ENCODE measurements around the gene OR2G6.

DNA sequence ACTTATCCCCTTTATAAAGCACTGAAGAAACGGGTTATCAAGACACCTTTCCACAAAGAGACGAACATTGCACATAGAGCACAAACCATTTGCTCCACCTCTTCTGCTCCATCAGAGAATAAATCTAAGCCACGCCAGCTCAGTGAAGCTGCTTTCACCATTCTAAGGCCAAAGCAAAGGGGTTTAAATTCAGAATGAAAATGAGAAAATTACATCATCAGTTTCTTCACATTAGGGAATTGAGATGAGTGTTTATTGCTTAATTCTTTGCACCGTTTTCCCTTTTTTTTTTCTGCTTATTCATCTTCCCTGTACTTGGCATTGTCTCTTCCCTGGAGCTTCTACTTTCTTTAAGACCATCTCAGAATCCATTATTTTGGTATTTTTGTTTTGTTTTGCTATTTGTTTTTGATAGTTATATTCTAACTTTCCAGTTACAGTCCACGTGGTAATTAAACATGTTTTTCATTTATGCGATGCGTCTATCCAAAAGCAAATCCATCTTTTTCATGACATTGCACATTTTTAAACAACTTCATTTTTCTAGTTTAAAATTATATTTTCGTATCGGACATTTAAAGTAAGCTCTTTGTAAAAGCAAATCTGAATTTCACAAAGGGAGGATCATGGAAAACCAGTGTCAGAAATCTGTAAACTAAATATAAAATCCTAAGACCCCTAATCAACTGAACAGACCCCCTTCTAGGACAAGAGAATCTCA is 68.5 kb downstream of the OR2G6 start:
- TF ChIP-seq, protein P1, sequence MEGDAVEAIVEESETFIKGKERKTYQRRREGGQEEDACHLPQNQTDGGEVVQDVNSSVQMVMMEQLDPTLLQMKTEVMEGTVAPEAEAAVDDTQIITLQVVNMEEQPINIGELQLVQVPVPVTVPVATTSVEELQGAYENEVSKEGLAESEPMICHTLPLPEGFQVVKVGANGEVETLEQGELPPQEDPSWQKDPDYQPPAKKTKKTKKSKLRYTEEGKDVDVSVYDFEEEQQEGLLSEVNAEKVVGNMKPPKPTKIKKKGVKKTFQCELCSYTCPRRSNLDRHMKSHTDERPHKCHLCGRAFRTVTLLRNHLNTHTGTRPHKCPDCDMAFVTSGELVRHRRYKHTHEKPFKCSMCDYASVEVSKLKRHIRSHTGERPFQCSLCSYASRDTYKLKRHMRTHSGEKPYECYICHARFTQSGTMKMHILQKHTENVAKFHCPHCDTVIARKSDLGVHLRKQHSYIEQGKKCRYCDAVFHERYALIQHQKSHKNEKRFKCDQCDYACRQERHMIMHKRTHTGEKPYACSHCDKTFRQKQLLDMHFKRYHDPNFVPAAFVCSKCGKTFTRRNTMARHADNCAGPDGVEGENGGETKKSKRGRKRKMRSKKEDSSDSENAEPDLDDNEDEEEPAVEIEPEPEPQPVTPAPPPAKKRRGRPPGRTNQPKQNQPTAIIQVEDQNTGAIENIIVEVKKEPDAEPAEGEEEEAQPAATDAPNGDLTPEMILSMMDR (IDR thresholded peaks at IDR 0.05; ENCODE audit: low read depth, low read length, poor library complexity, severe bottlenecking): no peak
- no peak for TF ChIP-seq EZH2phosphoT487 (IDR thresholded peaks at IDR 0.05; ENCODE audit: borderline replicate concordance, low read length)

All from DOHH2 (cell line).